ENCODE results near the gene CDH11. TPM values are rescaled to one million over a fixed set of nuclear protein-coding genes. Genes with fewer than 3 reads are reported as not detected.

The CDH11 gene
- total and polyA plus RNA-seq, 10 of the 15 experiments (the other 5 are each of a cell fraction or from before 2014, with no cell fraction given), result 0.31 to 9.7 (median 0.87) TPM

DNA sequence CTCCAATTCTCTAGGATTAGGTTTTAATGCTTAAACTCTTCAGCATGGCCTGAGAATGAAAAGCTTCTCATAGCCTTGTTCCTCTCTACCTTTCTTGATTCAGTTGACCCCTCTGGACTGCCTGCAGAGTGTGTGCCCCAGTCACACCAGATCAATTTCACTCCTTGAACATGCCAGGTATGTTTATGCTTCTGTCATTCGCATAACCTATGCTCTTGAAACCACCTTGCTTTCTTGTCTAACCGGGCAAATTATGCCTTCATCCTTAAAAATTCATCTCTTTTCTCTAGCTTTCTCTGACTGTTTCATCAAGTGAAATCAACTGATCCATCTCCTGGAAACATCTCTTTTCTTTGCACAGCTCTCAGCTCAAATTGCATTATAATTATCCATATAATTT is 42.3 kb downstream of the CDH11 start:
- H3K27me3 ChIP-seq (replicated peaks in 1 of 2; ENCODE audit: control insufficient read depth in 2 of 2, insufficient read depth in 2 of 2, low read length in 1 of 2), result no peaks in the 10 kb centered on the region
- no peaks in the 10 kb centered on the region for H3K4me1 ChIP-seq (ENCODE audit: control insufficient read depth, insufficient read depth, low read length)
- 38% methylated on average over 2 of the region's 2 CpGs for WGBS (ENCODE audit: insufficient coverage, insufficient replicate concordance, low lambda C conversion rate, missing lambda C conversion rate)
- FAIRE-seq (no peak), ATAC-seq (no peak), DNase-seq (ENCODE audit: low read depth, low spot score) (no peak)
- intact Hi-C loops (cut with micrococcal nuclease; ENCODE audit: unreplicated experiment) (no loop called here), in situ Hi-C loops (cut with MboI) (no loop called here)
- no peak overlapping the region for H2AFZ ChIP-seq (ENCODE audit: control insufficient read depth, low read depth, low read length)
- RAD21 ChIA-PET (ENCODE audit: unreplicated experiment), result no interaction called here
- H3K27ac ChIP-seq (ENCODE audit: control insufficient read depth, insufficient read depth), result no peak overlapping the region
- POLR2A ChIA-PET, result no interaction called here
- no TSS peak for BruUV-seq (replicated peaks)
- no peaks in the 10 kb centered on the region for H4K20me1 ChIP-seq (ENCODE audit: control insufficient read depth, insufficient read depth)
- H3K79me2 ChIP-seq (ENCODE audit: control insufficient read depth, insufficient read depth, low read length), result no peaks in the 10 kb centered on the region
- CTCF ChIA-PET, result no interaction called here
- H3K9me3 ChIP-seq (replicated peaks; ENCODE audit: control insufficient read depth, insufficient read depth, low read length), result no peaks in the 10 kb centered on the region
- no peak overlapping the region for H3K4me3 ChIP-seq
- SMC1A ChIA-PET (ENCODE audit: uncharacterized antibody, unreplicated experiment), result no interaction called here
- no peak overlapping the region for H3K4me2 ChIP-seq (ENCODE audit: control insufficient read depth, insufficient read depth)
- TF ChIP-seq RFX5 (IDR thresholded peaks at IDR 0.05; ENCODE audit: low read depth, low read length) (no peak), ZNF384 (IDR thresholded peaks at IDR 0.05; ENCODE audit: borderline replicate concordance, low read depth, low read length) (no peak), FOXM1 (IDR thresholded peaks at IDR 0.05; ENCODE audit: low read depth, low read length) (no peak), IRF4 (IDR thresholded peaks at IDR 0.05; ENCODE audit: low read depth, low read length) (no peak), RAD21 (IDR thresholded peaks at IDR 0.05; ENCODE audit: insufficient read depth, low read depth, low read length) (no peak), POLR2AphosphoS2 (IDR thresholded peaks at IDR 0.05; ENCODE audit: low read depth, low read length) (no peak), HDAC6 (IDR thresholded peaks at IDR 0.05; ENCODE audit: unreplicated experiment) (no peak)
- TF ChIP-seq, protein P1, sequence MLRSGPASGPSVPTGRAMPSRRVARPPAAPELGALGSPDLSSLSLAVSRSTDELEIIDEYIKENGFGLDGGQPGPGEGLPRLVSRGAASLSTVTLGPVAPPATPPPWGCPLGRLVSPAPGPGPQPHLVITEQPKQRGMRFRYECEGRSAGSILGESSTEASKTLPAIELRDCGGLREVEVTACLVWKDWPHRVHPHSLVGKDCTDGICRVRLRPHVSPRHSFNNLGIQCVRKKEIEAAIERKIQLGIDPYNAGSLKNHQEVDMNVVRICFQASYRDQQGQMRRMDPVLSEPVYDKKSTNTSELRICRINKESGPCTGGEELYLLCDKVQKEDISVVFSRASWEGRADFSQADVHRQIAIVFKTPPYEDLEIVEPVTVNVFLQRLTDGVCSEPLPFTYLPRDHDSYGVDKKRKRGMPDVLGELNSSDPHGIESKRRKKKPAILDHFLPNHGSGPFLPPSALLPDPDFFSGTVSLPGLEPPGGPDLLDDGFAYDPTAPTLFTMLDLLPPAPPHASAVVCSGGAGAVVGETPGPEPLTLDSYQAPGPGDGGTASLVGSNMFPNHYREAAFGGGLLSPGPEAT (IDR thresholded peaks at IDR 0.05; ENCODE audit: low read depth), result no peak
- TF ChIP-seq, protein P2, sequence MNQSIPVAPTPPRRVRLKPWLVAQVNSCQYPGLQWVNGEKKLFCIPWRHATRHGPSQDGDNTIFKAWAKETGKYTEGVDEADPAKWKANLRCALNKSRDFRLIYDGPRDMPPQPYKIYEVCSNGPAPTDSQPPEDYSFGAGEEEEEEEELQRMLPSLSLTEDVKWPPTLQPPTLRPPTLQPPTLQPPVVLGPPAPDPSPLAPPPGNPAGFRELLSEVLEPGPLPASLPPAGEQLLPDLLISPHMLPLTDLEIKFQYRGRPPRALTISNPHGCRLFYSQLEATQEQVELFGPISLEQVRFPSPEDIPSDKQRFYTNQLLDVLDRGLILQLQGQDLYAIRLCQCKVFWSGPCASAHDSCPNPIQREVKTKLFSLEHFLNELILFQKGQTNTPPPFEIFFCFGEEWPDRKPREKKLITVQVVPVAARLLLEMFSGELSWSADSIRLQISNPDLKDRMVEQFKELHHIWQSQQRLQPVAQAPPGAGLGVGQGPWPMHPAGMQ (IDR thresholded peaks at IDR 0.05; ENCODE audit: borderline replicate concordance), result no peak
- no peaks in the 10 kb centered on the region for H3K36me3 ChIP-seq (ENCODE audit: control insufficient read depth in 2 of 2, insufficient read depth in 2 of 2, low read length in 1 of 2)
- no peak overlapping the region for H3K9ac ChIP-seq (ENCODE audit: control insufficient read depth, insufficient read depth, low read length)

Data from GM12878 (cell line).